HepG2 (cell line): ENCODE results near the gene KLHDC4. TPM values are rescaled to one million over a fixed set of nuclear protein-coding genes. Genes with fewer than 3 reads are reported as not detected.

Experiments used
- CBX5 ChIP-seq: sonication (generic); formaldehyde crosslinking; IDR thresholded peaks from 2 replicates; pipeline ENCODE4 v1.4.0; 2020; ENCODE audit warnings: missing genetic modification reagents, borderline replicate concordance
- ETS1 ChIP-seq: sonication (generic); formaldehyde crosslinking; IDR thresholded peaks from 2 replicates; pipeline ENCODE4 v1.4.0; 2020; ENCODE audit warnings: missing genetic modification reagents
- FOXM1 ChIP-seq: sonication (generic); formaldehyde crosslinking; IDR thresholded peaks from 2 replicates; pipeline ENCODE4 v1.5.0; 2020; ENCODE audit warnings: missing genetic modification reagents
- HHEX ChIP-seq: IDR thresholded peaks from 2 replicates; pipeline ENCODE4 v1.6.1; 2016; ENCODE audit warnings: control low read depth
- KLF11 ChIP-seq: IDR thresholded peaks from 2 replicates; pipeline ENCODE4 v1.6.1; 2016; ENCODE audit warnings: missing compliant biosample characterization
- KLF15 ChIP-seq: sonication (generic); formaldehyde crosslinking; IDR thresholded peaks from 2 replicates; pipeline ENCODE4 v1.8.1; 2023; ENCODE audit warnings: borderline replicate concordance, mild to moderate bottlenecking, inconsistent platforms, missing genetic modification reagents, mixed read lengths
- KMT2B ChIP-seq: IDR thresholded peaks from 2 replicates; pipeline ENCODE4 v1.6.1; 2016; ENCODE audit warnings: missing genetic modification reagents, missing compliant biosample characterization
- MLX ChIP-seq: IDR thresholded peaks from 2 replicates; pipeline ENCODE4 v1.6.1; 2016
- PLRG1 ChIP-seq: fragments of 450-650 bp; conservative IDR thresholded peaks from 2 replicates; pipeline ENCODE4 v1.6.1; 2016
- RBM22 ChIP-seq: fragments of 200-400 bp; formaldehyde crosslinking; optimal IDR thresholded peaks from 2 replicates; pipeline ENCODE3; 2017; ENCODE audit warnings: mild to moderate bottlenecking, low read length, moderate library complexity
- ZBTB1 ChIP-seq: sonication (generic); formaldehyde crosslinking; IDR thresholded peaks from 2 replicates; pipeline ENCODE4 v1.4.0; 2020; ENCODE audit warnings: missing genetic modification reagents, borderline replicate concordance
- ZFP90 ChIP-seq: sonication (generic); formaldehyde crosslinking; IDR thresholded peaks from 2 replicates; pipeline ENCODE4 v1.8.0; 2022; ENCODE audit warnings: missing genetic modification reagents, mild to moderate bottlenecking, inconsistent platforms, borderline replicate concordance
- ZNF143 ChIP-seq: sonication (generic); formaldehyde crosslinking; IDR thresholded peaks from 2 replicates; pipeline ENCODE4 v1.4.0; 2020; ENCODE audit warnings: missing genetic modification reagents
- ZNF331 ChIP-seq: sonication (generic); formaldehyde crosslinking; IDR thresholded peaks from 2 replicates; pipeline ENCODE4 v1.4.0; 2020; ENCODE audit warnings: missing genetic modification reagents
- ZNF382 ChIP-seq: sonication (generic); formaldehyde crosslinking; IDR thresholded peaks from 2 replicates; pipeline ENCODE4 v1.5.0; 2020; ENCODE audit warnings: missing genetic modification reagents, mild to moderate bottlenecking, borderline replicate concordance
- ZNF776 ChIP-seq: sonication (generic); formaldehyde crosslinking; IDR thresholded peaks from 2 replicates; pipeline ENCODE4 v1.4.0; 2020; ENCODE audit warnings: mild to moderate bottlenecking, missing genetic modification reagents
- ZNF782 ChIP-seq: sonication (generic); formaldehyde crosslinking; IDR thresholded peaks from 2 replicates; pipeline ENCODE4 v1.4.0; 2020; ENCODE audit warnings: missing genetic modification reagents, mild to moderate bottlenecking, borderline replicate concordance
- polyA plus RNA-seq, 8 experiments: library from polyadenylated mRNA; depleted of rRNA in 3 of 8; stranded (reverse) in 7 of 8; unstranded in 1 of 8; fragments of >200 nt; fragmentation: Illumina TruSeq in 4 of 8; extraction: Trizol in 4 of 8; gene quantifications; 2 replicates each; pipeline versions ENCODE4 v1.2.1 to v1.2.3, GENCODE V29; 2011 to 2016; ENCODE audit warnings: low read depth in 4 of 8, missing spikeins in 1 of 8, mixed read lengths in 1 of 8; ENCODE audit not compliant: insufficient read depth in 1 of 8
- total RNA-seq, 5 experiments: library from RNA; depleted of rRNA; stranded (reverse); fragments of >200 nt; fragmentation: Illumina TruSeq; extraction: Trizol; gene quantifications; 2 replicates each; pipeline ENCODE4 v1.2.3, GENCODE V29; 2016; ENCODE audit warnings: low read depth in 1 of 5
- TF ChIP-seq, protein P1 (sequence below): sonication (generic); formaldehyde crosslinking; IDR thresholded peaks from 2 replicates; pipeline ENCODE4 v1.5.0; 2020; ENCODE audit warnings: missing genetic modification reagents, mild to moderate bottlenecking, borderline replicate concordance
- TF ChIP-seq, protein P2 (sequence below): sonication (generic); formaldehyde crosslinking; IDR thresholded peaks from 2 replicates; pipeline ENCODE4 v1.9.0; 2021; ENCODE audit warnings: missing genetic modification reagents, mild to moderate bottlenecking, borderline replicate concordance
- TF ChIP-seq, protein P3 (sequence below): sonication (generic); formaldehyde crosslinking; IDR thresholded peaks from 2 replicates; pipeline ENCODE4 v1.8.0; 2023; ENCODE audit warnings: mild to moderate bottlenecking, missing genetic modification reagents
- TF ChIP-seq, protein P4 (sequence below): IDR thresholded peaks from 2 replicates; pipeline ENCODE4 v1.6.1; 2016; ENCODE audit warnings: missing compliant biosample characterization, missing genetic modification reagents, borderline replicate concordance
- TF ChIP-seq, protein P5 (sequence below): sonication (generic); formaldehyde crosslinking; conservative IDR thresholded peaks from 2 replicates; pipeline ENCODE4 v1.5.0; 2020; ENCODE audit warnings: missing genetic modification reagents

Gene KLHDC4
- total and polyA plus RNA-seq, 2 of the 13 experiments (the other 11 are each of a cell fraction or from before 2014, with no cell fraction given): 18.7 to 31.8 TPM

DNA sequence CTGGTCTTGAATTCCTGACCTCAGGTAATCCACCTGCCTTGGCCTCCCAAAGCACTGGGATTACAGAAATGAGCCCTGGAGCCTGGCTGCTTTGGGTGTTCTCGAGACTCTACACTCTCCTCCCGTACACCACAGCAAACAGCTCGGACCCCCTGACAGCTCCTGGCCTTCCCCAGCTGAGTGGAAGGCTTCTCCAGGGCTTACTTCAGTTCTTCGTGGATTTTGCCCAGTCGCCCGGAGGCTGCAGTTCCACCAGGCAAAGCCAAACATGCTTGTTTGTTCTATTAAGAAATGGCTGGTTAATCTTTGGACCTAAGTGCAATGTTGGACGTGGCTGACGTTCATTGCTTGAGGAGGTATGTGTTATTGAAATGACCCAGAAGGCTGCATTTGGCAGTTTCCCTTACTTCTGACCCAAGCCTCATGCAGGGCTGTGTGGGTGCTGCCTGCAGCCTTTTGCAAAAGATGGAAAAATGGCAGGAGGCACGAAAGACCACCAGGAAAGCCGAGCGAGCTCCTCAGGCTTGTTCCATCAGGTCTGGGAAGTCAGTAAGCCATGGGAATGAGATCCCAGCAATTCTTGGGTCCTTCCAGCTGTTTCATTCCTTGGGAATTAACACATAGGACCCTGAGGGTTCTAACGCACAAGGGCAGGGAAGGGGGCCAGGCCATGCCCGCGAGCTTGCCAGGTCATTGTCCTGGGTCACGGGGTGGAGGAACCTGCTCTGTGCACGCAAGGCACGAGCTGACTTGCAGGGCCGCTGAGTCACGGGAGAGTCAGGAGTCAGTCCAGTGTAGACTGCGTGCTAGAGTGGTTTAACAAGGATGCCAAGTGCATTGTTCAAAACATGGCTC is 23.9 kb upstream of the KLHDC4 start (continued):
- TF ChIP-seq MLX (CRISPR knock-in tag) (peak; percentile 65; the same call in 1 of the 2 replicates), ETS1 (CRISPR knock-in tag) (no peak), ZNF776 (CRISPR knock-in tag) (no peak), KLF11 (CRISPR knock-in tag) (no peak), ZNF382 (CRISPR knock-in tag) (no peak), ZNF782 (0 out of 2 replicates have a peak, but pooled peaks have one; percentile 69), KMT2B (CRISPR knock-in tag) (peak; percentile 75; the same call in 1 of the 2 replicates), CBX5 (peak; percentile 12; the same call in 1 of the 2 replicates), FOXM1 (CRISPR knock-in tag) (no peak), KLF15 (CRISPR knock-in tag) (no peak), ZNF331 (CRISPR knock-in tag) (peak; percentile 90), ZBTB1 (CRISPR knock-in tag) (no peak), RBM22 (no peak), ZNF143 (no peak), ZFP90 (CRISPR knock-in tag) (peak; percentile 50), PLRG1 (no peak), HHEX (CRISPR knock-in tag) (peak; percentile 72)
- TF ChIP-seq, protein P1, sequence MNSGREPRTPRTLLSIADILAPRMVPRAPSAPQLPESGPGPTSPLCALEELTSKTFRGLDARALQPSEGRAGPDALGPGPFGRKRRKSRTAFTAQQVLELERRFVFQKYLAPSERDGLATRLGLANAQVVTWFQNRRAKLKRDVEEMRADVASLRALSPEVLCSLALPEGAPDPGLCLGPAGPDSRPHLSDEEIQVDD (CRISPR knock-in tag): no peak
- TF ChIP-seq, protein P2, sequence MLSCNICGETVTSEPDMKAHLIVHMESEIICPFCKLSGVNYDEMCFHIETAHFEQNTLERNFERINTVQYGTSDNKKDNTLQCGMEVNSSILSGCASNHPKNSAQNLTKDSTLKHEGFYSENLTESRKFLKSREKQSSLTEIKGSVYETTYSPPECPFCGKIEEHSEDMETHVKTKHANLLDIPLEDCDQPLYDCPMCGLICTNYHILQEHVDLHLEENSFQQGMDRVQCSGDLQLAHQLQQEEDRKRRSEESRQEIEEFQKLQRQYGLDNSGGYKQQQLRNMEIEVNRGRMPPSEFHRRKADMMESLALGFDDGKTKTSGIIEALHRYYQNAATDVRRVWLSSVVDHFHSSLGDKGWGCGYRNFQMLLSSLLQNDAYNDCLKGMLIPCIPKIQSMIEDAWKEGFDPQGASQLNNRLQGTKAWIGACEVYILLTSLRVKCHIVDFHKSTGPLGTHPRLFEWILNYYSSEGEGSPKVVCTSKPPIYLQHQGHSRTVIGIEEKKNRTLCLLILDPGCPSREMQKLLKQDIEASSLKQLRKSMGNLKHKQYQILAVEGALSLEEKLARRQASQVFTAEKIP: no peak
- TF ChIP-seq, protein P3, sequence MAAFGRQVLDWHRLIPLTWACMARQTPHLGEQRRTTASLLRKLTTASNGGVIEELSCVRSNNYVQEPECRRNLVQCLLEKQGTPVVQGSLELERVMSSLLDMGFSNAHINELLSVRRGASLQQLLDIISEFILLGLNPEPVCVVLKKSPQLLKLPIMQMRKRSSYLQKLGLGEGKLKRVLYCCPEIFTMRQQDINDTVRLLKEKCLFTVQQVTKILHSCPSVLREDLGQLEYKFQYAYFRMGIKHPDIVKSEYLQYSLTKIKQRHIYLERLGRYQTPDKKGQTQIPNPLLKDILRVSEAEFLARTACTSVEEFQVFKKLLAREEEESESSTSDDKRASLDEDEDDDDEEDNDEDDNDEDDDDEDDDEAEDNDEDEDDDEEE (CRISPR knock-in tag): no peak
- TF ChIP-seq, protein P4, sequence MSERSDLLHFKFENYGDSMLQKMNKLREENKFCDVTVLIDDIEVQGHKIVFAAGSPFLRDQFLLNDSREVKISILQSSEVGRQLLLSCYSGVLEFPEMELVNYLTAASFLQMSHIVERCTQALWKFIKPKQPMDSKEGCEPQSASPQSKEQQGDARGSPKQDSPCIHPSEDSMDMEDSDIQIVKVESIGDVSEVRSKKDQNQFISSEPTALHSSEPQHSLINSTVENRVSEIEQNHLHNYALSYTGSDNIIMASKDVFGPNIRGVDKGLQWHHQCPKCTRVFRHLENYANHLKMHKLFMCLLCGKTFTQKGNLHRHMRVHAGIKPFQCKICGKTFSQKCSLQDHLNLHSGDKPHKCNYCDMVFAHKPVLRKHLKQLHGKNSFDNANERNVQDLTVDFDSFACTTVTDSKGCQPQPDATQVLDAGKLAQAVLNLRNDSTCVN (CRISPR knock-in tag): peak; percentile 31
- TF ChIP-seq, protein P5, sequence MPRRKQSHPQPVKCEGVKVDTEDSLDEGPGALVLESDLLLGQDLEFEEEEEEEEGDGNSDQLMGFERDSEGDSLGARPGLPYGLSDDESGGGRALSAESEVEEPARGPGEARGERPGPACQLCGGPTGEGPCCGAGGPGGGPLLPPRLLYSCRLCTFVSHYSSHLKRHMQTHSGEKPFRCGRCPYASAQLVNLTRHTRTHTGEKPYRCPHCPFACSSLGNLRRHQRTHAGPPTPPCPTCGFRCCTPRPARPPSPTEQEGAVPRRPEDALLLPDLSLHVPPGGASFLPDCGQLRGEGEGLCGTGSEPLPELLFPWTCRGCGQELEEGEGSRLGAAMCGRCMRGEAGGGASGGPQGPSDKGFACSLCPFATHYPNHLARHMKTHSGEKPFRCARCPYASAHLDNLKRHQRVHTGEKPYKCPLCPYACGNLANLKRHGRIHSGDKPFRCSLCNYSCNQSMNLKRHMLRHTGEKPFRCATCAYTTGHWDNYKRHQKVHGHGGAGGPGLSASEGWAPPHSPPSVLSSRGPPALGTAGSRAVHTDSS: no peak
